Measurements from ENCODE around the gene DLG1. TPM values are rescaled to one million over a fixed set of nuclear protein-coding genes. Genes with fewer than 3 reads are reported as not detected.

DLG1 gene
- total and polyA plus RNA-seq, 2 donors from 2014 or later: 19.4 to 101 TPM

GRCh38 chr3:197234947-197235914 is 63.2 kb downstream of the DLG1 start:
- Histone ChIP-seq H3K4me3 (ENCODE audit: low read length in 3 of 3) (no peak overlapping the region), H3K27me3 (ENCODE audit: control insufficient read depth, insufficient read depth, low read length) (no peaks in the 10 kb centered on the region), H3K27ac (ENCODE audit: low read depth in 2 of 2, low read length in 2 of 2) (no peak overlapping the region), H3K36me3 (ENCODE audit: control insufficient read depth in 2 of 3, insufficient read depth in 3 of 3, low read length in 3 of 3) (no peaks in the 10 kb centered on the region), H3K9me3 (ENCODE audit: control insufficient read depth in 2 of 3, insufficient read depth in 1 of 3, low read length in 3 of 3) (no peaks in the 10 kb centered on the region), H3K4me1 (ENCODE audit: control insufficient read depth in 2 of 3, insufficient read depth in 2 of 3, low read depth in 1 of 3, low read length in 3 of 3) (peaks cover 0 to 2% (median 0%) of the 10 kb centered on the region in 3 donors), H3K9ac (ENCODE audit: low read length in 3 of 3) (no peak overlapping the region)
- peak in 1 of 5 donors; percentile 14 for DNase-seq
- no peak for TF ChIP-seq CTCF (IDR thresholded peaks at IDR 0.05; ENCODE audit: borderline replicate concordance, extremely low read depth, insufficient read depth)
- intact Hi-C loops (cut with DNase I): no loop called here
- no peak for FAIRE-seq

- Histone ChIP-seq H3K4me3 (ENCODE audit: low read length in 3 of 3) (no peak overlapping the region), H3K9me3 (ENCODE audit: control insufficient read depth in 2 of 3, insufficient read depth in 1 of 3, low read length in 3 of 3) (no peaks in the 10 kb centered on the region), H3K36me3 (ENCODE audit: control insufficient read depth in 2 of 3, insufficient read depth in 3 of 3, low read length in 3 of 3) (no peaks in the 10 kb centered on the region), H3K4me1 (ENCODE audit: control insufficient read depth in 2 of 3, insufficient read depth in 2 of 3, low read depth in 1 of 3, low read length in 3 of 3) (no peaks in the 10 kb centered on the region), H3K27me3 (ENCODE audit: control insufficient read depth, insufficient read depth, low read length) (no peaks in the 10 kb centered on the region), H3K27ac (ENCODE audit: low read depth in 2 of 2, low read length in 2 of 2) (no peak overlapping the region), H3K9ac (ENCODE audit: low read length in 3 of 3) (no peak overlapping the region)
- no peak for FAIRE-seq
- no peak for TF ChIP-seq CTCF (IDR thresholded peaks at IDR 0.05; ENCODE audit: borderline replicate concordance, extremely low read depth, insufficient read depth)
- DNase-seq: peak in 3 of 5 donors; percentile 14 to 52 (median 36)
- intact Hi-C loops (cut with DNase I): no loop called here
These were observed 67.1 kb downstream of the DLG1 start for GRCh38 chr3:197231321-197231720.

GRCh38 chr3:197229836-197230235 is 68.6 kb downstream of the DLG1 start:
- intact Hi-C loops (cut with DNase I): no loop called here
- no peak for FAIRE-seq
- no peaks in the 10 kb centered on the region for H3K9me3 ChIP-seq (ENCODE audit: control insufficient read depth in 2 of 3, insufficient read depth in 1 of 3, low read length in 3 of 3)

More at GRCh38 chr3:197229836-197230235, 68.6 kb downstream of the DLG1 start:
- peaks cover 0 to 3% (median 0%) of the 10 kb centered on the region in 3 donors for H3K4me1 ChIP-seq (ENCODE audit: control insufficient read depth in 2 of 3, insufficient read depth in 2 of 3, low read depth in 1 of 3, low read length in 3 of 3)
- H3K9ac ChIP-seq (ENCODE audit: low read length in 3 of 3): no peak overlapping the region
- DNase-seq: no peak
- H3K36me3 ChIP-seq (ENCODE audit: control insufficient read depth in 2 of 3, insufficient read depth in 3 of 3, low read length in 3 of 3): no peaks in the 10 kb centered on the region
- no peak overlapping the region for H3K4me3 ChIP-seq (ENCODE audit: low read length in 3 of 3)
- TF ChIP-seq CTCF (IDR thresholded peaks at IDR 0.05; ENCODE audit: borderline replicate concordance, extremely low read depth, insufficient read depth): no peak
- H3K27ac ChIP-seq (ENCODE audit: low read depth in 2 of 2, low read length in 2 of 2): no peak overlapping the region
- H3K27me3 ChIP-seq (ENCODE audit: control insufficient read depth, insufficient read depth, low read length): no peaks in the 10 kb centered on the region
